Frontal cortex (tissue), 4 donors: ENCODE data around the gene TFB2M. TPM values are rescaled to one million over a fixed set of nuclear protein-coding genes. Genes with fewer than 3 reads are reported as not detected.
"Not testable (repeated sequence)": the region's sequence is repeated elsewhere in the genome, so short reads cannot be mapped to it uniquely, and the experiment has no call there.

ENCODE experiments used
- DNase-seq, 2 donors: peaks; one replicate each; pipeline ENCODE4 v3.0.0; 2012; ENCODE audit warnings: low spot score in 2 of 2
- FAIRE-seq: peaks from 2 replicates; lab custom pipeline; 2012; peaks lifted over from hg19 to GRCh38; lab: Jason Lieb, UNC
- total RNA-seq: library from RNA; depleted of rRNA; stranded (reverse); fragments of >200 nt; gene quantifications from one replicate; pipeline ENCODE4 v1.2.3, GENCODE V29; 2014
- donor health status: control.
- donor health status: control.
- donor health status: control.

The TFB2M gene
- total RNA-seq, 1 donor from 2014 or later, result 22.0 TPM

DNA sequence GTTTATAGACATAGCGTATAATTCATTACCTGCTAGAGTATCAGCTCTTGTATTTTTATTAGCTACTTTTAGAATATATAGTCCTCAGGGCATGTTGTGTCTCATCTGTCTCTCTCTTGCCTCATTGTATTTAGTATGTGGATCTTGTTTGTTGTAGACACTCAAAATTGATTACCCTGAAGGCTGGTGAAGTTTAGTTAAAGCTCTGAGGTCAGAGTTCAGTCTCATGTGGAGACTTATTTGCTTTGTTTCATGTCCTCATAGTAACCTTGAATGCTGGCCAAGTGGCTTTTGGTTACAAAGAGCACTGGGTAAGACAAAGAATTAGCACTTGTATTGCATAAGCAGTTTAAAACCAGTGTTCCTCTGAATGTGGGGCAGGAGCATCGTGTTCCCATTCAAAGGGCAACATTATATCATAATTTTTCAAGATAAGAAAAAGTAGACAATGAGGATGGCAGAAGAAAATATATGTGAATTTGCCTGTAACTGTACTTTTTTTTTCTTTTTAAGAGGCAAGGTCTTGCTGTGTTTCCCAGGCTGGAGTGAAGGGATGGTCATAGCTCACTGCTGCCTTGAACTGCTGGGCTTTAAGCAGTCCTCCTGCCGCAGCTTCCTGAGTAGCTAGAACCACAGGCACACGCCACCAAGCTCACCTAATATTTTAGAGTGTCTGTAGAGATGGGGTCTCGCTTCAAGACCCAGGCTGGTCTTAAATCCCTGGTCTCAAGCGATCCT lies 17.6 kb upstream of the TFB2M start:
- FAIRE-seq, result no peak
- DNase-seq, result no peak

DNA sequence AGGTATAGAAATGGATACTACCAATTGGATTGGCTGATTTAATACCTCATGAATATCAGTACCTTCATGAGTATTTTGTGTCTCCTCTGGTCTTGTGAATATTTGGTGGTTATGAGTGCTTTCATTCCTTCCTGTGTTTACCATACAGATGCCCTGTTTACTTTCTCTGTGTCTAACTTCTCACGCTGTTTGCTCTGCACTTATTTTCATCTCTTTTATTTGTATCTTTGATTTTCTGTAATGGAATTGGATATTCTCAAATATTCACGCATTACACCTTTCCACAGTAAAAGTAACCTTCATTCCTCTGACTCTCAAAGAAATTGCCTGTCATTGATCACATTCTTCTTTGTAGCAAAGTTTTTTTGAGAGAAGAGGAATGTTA lies 17.0 kb upstream of the TFB2M start:
- no peak for FAIRE-seq

DNA sequence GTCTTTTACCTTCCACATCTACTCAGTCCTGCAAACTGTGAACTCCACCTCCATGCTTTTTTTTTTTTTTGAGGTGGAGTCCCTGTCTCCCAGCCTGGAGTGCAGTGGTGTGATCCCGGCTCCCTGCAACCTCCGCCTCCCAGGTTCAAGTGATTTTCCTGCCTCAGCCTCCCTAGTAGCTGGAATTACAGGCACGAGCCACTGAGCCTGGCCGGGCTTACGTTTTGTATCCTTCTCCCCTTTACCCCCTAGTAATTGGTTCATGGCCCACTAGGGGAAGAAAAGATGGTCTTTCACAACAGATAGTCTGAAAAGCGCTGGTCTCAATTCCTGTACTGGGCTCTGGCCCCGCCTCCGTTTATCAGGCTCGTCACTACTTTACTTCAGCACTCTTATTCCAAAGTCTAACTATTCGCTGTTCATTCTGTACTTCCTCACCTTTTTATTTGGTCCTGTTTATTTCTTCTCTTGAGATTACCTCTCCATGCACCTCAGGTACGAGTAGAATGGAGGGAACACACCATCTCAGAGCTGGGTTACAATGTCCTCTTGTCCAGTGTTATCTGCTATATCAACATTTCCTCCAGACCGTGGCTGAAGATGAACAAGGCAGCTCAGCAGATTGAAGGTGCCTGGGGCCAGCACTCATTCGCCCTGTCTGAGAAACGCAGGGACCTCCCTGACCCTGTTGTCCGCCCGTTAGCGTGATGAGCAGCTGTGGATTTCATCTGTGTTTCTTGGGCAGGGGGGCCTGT lies 16.4 kb upstream of the TFB2M start:
- FAIRE-seq (no peak), DNase-seq (no peak)

More for the DNA sequence above, 17.0 kb upstream of the TFB2M start:
- no peak for DNase-seq

DNA sequence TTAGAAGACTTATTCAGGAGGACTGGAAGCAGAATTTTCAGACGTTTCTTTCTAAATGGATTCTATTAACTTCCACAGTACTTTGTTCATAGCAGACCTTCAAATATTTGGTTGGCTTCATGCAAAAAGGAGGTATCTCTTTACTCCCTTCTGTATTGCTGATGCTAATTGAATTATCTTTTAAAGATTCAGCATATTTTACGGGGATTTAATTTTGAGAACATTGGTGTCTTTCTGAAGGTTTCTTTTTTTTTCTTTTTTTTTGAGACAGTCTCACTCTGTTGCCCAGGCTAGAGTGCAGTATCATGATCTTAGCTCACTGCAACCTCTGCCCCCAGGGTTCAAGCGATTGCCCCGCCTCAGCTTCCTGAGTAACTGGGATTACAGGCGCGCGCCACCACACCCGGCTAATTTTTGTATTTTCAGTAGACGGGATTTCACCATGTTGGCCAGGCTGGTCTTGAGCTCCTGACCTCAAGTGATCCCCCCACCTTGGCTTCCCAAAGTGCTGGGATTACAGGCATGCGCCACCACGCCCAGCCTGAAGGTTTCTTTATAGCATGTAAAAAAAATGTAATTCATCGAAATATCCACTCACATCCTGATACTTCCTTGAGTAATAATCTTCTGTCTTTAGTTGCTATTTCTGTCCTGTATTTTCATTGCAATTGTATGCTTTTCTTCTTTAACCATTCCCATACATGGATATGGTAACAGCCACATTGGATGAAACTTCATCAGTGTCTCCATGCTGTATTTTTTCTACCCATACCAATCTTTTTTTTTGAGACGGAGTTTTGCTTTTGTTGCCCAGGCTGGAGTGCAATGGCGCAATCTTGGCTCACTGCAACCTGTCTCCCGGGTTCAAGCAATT lies 14.7 kb upstream of the TFB2M start:
- DNase-seq (no peak), FAIRE-seq (no peak)

DNA sequence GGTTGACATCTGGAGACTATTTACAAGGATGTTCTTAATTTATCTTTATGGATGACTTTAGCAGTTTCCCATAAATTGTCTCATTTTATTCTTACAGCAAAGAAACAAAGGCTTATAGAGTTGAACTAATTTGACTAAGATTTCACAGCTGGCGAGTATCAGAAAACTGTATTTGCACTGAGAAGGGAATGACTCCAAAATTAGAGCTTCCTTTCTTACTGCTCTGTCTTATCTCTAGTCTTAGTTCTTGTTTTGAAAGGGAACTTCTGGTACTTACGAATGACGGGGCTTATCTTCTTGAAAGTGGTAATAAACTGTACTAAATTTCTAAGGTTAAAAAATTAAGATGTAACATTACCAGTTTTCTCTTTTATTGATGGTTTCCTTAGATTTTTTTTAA lies 13.8 kb upstream of the TFB2M start:
- FAIRE-seq, result no peak
- DNase-seq, result no peak

DNA sequence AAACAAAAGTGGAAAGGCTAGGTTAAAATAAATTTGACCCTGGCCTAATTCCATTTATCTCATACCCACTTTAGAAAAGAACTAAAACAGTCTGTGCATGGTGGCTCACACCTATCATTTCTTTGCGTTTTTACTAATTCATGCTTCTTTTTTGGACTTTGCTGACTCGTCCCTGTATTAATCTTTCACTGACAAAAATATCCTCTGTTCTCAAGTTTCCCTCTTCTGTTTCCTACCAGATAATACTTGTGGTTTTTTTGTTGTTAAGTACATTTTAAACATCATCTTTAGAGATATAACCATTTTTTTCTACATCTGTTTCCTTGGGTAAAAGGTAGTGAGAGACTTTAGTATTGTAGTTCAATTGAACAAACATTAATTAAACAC lies 11.7 kb upstream of the TFB2M start:
- FAIRE-seq (no peak), DNase-seq (no peak)

DNA sequence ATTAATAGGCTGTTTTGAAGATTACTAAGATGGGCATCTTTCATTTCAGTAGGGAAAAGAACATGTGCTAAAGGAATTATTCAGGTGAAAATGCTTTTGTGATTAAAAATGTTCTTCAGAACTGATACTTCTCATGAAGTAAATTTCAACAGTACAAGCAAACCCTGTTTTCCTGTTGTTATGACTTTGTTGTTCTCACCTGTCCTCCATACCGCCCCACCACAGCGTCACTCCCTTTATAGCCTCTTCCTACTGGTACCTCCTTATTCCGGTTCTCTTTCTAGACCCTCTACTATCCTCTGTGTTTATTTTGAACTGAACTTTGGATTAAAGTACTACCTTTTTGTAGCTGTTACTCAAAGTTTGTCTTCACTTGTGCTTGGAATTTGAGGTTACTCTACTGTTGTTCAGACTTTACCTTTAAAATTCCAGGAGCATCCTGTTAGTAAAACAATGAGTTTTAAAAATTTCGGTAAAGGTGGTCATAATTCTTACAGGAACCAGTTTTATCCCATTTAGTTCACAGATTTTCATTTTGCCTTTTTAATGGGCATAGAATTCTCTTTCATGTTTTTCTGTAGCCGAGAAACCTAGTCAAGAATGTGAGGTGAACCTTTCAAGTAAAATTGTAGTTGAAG lies 11.1 kb upstream of the TFB2M start:
- DNase-seq, result no peak

DNA sequence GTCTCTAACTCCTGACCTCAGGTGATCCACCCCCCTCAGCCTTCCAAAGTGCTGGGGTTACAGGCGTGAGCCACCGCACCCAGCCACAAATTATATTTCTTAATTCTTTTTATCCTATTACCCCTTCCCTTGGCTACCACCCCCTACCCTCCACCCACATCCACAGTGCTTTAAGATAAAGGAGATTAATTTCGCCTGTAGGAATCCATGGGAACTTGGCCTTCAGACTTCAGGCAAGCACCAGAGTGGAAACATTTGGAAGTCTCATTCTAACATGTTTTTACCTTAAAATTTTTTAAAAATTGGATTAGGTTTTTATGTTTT lies 10.6 kb upstream of the TFB2M start:
- DNase-seq, result no peak
- FAIRE-seq, result no peak

More for the DNA sequence above, 11.1 kb upstream of the TFB2M start:
- FAIRE-seq, result no peak

DNA sequence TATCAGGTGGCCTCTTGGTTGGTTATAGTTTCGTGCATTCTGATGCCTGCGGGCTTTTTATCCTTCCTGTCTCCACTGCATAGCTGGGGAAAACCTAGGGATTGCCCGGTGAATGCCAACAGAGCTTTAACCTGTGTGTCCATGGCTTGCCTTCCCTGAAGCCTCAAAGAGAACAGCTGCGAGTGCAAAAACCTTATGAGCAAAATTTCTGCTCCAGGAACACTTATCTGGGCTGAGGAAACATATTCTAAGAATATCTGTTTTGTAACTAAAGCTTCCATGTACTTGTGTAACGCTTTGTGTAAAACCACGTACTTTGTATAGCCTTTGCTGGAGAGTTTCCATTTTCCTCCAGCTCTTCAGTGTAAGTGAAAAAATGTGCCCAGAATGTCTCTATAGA lies 7.4 kb upstream of the TFB2M start:
- FAIRE-seq, result no peak

DNA sequence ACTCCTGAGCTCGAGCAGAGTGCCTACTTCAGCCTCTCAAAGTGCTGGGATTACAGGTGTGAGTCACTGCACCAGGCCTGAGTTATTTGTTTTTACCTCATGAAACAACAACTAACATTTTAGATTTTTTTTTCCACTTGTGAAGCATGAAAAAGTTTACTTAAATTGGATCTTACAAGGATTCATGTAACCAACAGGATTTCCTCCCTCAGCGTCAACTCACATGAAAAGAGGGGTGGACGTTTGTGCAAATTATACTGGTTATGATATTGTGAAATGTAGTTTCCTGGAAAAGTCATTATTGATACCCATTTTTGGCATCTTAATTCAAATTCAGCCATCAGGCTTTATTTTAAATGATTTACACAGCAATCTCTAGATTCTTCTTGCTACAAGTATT lies 6.7 kb upstream of the TFB2M start:
- FAIRE-seq (no peak), DNase-seq (no peak)

More for the DNA sequence above, 7.4 kb upstream of the TFB2M start:
- no peak for DNase-seq

DNA sequence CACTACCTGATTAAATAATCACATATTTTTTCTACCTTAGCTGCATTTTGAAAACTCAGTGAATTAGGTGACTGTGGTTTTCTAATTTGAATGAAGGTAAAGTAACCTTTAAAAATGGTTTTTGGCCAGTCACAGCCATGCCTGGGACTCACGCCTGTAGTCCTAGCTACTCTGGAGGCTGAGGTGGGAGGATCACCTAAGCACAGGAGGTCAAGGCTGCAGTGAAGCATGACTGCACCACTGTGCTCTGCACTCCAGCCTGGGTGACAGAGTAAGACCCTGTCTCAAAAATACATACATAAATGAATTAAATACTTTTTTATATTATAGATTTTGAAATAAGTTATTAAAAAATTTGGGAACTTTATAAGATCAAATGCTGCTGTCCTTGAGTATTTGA lies 5.9 kb upstream of the TFB2M start:
- FAIRE-seq, result no peak
- DNase-seq, result no peak

DNA sequence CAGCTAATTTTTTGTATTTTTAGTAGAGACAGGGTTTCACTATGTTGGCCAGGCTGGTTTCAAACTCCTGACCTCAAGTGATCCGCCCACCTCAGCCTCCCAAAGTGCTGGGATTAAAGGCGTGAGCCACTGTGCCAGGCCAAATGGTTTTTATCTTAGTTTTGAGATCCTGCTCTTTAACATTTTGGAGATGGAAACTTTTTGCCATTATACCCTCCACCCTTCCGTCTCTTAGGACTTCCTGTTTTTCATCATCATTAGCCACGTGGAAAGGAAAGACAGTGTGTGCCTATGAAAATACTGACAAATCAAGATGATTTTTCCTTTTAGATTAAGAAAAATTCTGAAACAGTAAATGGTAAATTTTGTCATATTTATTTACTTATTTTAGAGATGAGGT lies 5.2 kb upstream of the TFB2M start:
- not testable (repeated sequence) for FAIRE-seq, DNase-seq

DNA sequence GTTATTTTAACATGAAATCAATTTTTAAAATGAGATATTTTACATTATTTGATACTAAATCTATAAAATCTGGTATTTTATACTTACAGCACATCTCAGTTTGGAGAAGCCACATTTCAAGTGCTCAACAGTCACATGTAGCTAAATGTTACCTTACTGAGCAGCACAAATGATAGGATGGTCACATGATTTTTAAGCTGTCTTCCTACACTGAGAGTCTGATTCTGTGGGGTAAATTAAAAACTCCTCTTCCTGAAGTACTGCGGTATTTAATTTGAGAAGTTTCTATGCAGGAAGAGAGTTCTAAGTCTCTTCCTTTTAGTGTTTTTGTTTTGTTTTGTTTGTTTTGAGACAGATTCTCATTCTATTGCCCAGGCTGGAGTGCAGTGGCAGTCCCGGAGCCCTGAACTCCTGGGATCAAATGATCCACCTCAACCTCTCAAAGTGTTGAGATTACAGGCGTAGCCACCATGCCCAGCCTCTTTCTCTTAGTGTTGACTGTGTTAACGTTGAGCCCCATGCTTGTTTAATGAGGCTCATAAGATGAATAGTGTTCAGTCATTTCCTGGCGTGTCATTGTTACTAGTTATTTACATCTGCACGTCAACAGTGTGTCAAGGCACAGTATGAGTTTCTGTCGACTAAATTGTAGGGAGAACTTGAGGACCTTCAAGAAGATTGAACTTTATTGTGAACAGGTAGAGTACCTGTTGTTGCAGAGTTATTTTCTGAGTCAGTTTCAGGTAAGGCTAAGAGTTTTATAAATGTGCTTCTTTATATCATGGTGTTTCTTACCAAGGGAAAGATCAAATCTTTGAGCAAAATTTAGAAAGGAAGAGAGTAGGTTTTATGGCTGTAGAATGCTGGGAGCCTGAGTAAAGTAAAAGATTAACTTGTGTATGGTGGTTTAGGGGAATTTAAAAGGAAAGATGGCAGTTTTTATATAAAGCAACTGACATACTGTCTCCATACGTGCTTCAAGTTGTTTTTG lies 3.5 kb upstream of the TFB2M start:
- DNase-seq, result no peak

DNA sequence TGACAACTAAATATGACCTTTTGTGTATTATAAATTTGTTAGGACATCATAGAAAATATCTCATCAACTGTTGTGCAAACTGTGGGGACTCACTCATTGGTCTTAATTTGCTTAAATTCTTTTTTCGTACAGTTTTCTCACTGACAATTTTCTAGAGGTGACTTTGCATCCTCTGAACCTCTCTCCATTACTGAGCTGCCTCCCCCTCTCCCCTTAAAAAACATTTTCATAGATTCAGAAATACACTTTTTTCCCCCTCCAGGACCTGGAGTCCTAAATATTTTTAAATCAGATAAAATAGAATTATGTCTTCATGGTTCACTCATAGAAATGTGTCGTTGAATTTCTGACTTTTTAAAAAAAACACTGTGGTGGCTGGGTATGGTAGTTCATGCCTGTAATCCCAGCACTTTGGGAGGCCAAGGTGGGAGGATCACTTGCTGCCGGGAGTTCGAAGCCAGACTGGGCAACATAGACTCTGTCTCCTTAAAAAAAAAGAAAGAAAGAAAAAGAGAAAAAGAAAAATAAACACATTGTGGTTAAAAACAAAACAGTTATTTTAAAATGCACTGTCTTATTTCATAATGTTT lies 1.7 kb upstream of the TFB2M start:
- DNase-seq (no peak), FAIRE-seq (no peak)

More for the DNA sequence above, 3.5 kb upstream of the TFB2M start:
- FAIRE-seq, result no peak

DNA sequence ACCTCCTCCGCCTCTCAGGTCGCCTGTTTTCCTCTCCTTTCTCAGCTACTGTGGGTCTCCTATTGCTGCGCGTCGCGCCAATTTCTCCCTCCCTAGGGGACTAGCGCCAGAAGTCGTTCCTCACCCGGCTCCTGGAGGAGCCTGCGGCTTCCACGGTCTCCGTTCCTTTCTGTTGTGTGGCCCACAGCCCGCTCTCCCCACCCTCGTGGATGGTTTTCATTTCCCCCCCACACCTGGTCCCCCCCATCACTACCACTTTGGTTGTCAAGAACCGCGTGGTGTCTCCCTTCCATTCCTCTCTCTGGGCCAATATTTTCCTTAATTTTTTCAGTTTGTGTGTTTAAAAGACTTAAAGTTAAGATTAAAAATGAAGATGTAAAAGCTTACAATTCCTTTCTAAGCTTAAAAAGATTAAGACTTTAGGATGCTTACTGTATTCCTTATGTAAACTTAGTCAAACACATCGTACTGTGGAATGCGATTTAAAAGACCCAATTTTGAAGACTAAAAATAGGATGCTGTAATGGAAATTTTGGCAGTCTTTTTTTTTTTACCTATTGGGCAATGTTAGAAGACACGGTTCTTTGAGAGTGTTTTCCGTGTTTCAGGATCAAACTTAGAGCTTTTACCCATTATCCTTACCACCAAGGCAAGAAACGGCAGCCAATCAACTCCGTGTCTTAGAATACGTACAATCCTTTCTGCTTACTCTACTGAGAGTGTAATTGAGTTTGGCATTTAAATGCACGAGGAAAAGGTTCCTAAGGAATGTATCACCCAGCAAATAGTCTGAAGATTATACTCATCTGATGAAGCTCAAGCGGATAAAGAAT lies 968 bp upstream of the TFB2M start:
- DNase-seq, result peak; percentile 16 to 17
- no peak for FAIRE-seq

DNA sequence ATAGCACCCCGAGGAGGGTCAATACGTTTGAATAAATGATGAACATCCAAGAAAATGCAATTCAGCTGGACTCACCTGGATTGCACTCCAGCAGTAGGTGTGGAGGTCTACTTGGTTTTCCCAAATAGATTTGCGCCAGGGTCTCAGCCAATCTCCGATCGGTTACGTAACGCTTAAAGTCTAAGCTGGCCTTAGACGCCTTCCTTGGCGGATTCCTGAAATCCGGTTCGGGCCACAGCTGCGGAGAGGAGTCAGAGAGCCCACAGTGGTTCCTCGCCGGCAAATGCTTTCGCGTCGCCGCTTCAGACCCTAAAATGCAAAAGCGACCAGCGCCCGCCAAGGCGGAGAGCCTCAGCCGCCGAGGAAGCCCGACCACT lies 322 bp downstream of the TFB2M start:
- no peak for FAIRE-seq
- DNase-seq, result peak in 1 of 2 donors; percentile 20

DNA sequence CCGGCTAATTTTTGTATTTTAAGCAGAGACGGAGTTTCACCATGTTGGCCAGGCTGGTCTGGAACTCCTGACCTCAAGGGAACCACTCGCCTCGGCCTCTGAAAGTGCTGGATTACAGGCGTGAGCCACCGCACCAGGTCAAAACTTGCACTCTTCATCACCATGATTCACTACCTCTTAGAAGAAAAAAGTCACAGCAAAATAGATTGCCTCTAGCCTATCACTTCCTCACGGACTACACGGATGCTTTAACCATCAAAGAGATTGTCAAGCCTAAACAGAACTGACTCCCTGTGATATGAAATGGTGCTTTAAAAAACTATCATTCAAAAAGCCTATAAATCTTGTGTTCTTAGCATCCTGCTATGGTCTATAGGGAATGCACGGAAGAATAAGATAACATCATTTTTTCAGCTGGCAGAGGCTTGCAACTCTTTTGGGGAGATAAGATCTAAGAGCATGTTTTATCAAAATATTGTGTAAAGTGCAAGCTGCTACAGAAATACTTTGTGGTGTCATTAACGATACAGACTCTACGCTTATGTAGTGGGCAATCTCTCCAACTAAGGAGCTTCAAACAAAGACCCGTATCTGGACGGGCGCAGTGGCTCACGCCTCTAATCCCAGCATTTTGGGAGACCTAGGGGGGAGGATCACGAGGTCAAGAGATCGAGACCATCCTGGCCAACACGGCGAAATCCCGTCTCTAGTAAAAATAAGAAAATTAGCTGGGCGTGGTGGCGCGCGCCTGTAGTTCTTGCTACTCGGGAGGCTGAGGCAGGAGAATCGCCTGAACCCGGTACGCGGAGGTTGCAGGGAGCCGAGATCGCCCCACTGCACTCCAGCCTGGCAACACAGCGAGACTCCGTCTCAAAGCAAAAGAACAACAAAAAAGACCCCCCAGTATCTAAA lies 966 bp downstream of the TFB2M start:
- DNase-seq, result no peak

More for the DNA sequence above, 966 bp downstream of the TFB2M start:
- FAIRE-seq, result no peak
